Endothelial cell of umbilical vein (primary cell): ENCODE results near the gene RPRML.

ENCODE experiments used
- CTCF ChIP-seq, 2 donors: IDR thresholded peaks; 1 replicate in 1 of 2; 2 replicates in 1 of 2; pipeline ENCODE4 v1.5.1; 2011; ENCODE audit warnings: low read length in 2 of 2, mild to moderate bottlenecking in 2 of 2, moderate library complexity in 2 of 2, control low read depth in 1 of 2, inconsistent platforms in 1 of 2, low read depth in 1 of 2; ENCODE audit not compliant: insufficient read depth in 1 of 2; ENCODE audit errors: extremely low read depth in 1 of 2
- EZH2 ChIP-seq: IDR thresholded peaks from 2 replicates; pipeline ENCODE4 v1.6.1; 2012; ENCODE audit warnings: borderline replicate concordance, low read depth, mild to moderate bottlenecking, moderate library complexity, low read length, inconsistent platforms; ENCODE audit not compliant: severe bottlenecking
- POLR2A ChIP-seq: IDR thresholded peaks from 2 replicates; pipeline ENCODE4 v1.6.1; 2012; ENCODE audit warnings: low read depth, mild to moderate bottlenecking, control low read depth, low read length
- POLR2AphosphoS5 ChIP-seq: IDR thresholded peaks from 2 replicates; pipeline ENCODE4 v1.6.1; 2012; ENCODE audit warnings: low read depth, mild to moderate bottlenecking, control low read depth, low read length, moderate library complexity; ENCODE audit not compliant: insufficient read depth

- no peak for TF ChIP-seq CTCF (IDR thresholded peaks at IDR 0.05; ENCODE audit: extremely low read depth in 1 of 2, insufficient read depth in 1 of 2, low read depth in 1 of 2, low read length in 2 of 2)
- TF ChIP-seq POLR2AphosphoS5, result no peak
- no peak for TF ChIP-seq EZH2
- no peak for TF ChIP-seq POLR2A
These were observed 47.5 kb downstream of the RPRML start for GRCh38 chr17:46931596-46931995.
